AG09319 (cell line): ENCODE data around the gene GLIS2.
"Not testable (repeated sequence)": the region's sequence is repeated elsewhere in the genome, so short reads cannot be mapped to it uniquely, and the experiment has no call there.

Experiments used
- DNase-seq: peaks from one replicate; pipeline ENCODE4 v3.0.0-alpha.2; 2010; ENCODE audit warnings: low read depth; ENCODE audit errors: extremely low read depth
- CTCF ChIP-seq: IDR thresholded peaks from 2 replicates; pipeline ENCODE4 v1.5.1; 2011; ENCODE audit warnings: low read depth, mild to moderate bottlenecking, inconsistent platforms, low read length, moderate library complexity

GLIS2 gene

GRCh38 chr16:4340443-4340842 is 24.6 kb downstream of the GLIS2 start:
- no peak for DNase-seq
- TF ChIP-seq CTCF = no peak

GRCh38 chr16:4341250-4341649 is 25.4 kb downstream of the GLIS2 start:
- DNase-seq = no peak
- no peak for TF ChIP-seq CTCF

GRCh38 chr16:4342866-4343744 is 27.2 kb downstream of the GLIS2 start:
- no peak for DNase-seq
- TF ChIP-seq CTCF = no peak

GRCh38 chr16:4344300-4344982 is 28.6 kb downstream of the GLIS2 start:
- DNase-seq = not testable (repeated sequence)

GRCh38 chr16:4344983-4345835 is 29.3 kb downstream of the GLIS2 start:
- no peak for TF ChIP-seq CTCF

GRCh38 chr16:4345836-4346781 is 30.2 kb downstream of the GLIS2 start:
- TF ChIP-seq CTCF = no peak
- no peak for DNase-seq

More at GRCh38 chr16:4344983-4345835, 29.3 kb downstream of the GLIS2 start:
- DNase-seq = no peak

GRCh38 chr16:4347010-4347409 is 31.1 kb downstream of the GLIS2 start:
- no peak for DNase-seq
- no peak for TF ChIP-seq CTCF
